ENCODE data around the gene KATNIP. TPM values are rescaled to one million over a fixed set of nuclear protein-coding genes. Genes with fewer than 3 reads are reported as not detected.

The KATNIP gene
- total and polyA plus RNA-seq, 2 of the 13 experiments (the other 11 are each of a cell fraction or from before 2014, with no cell fraction given): 9.7 to 12.0 TPM

DNA sequence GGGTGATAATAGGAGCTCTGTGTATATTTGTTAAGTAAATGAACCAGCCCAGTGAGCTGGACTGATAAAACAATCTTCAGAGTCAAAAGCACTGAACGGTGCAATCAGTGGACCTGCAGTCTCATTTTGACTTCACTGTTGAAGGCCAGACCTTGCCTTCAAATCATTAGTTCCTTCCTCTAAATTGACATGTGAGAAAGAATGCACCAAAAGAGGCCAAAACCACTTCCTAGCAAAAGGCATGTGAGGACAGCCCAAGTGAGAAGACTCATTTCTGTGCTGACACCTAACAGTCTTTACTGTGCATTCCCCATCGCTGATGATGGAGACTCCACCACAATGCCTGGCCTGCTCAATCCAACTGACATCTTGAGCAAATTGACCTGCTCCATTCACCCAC lies 10.8 kb upstream of the KATNIP start:
- no peaks in the 10 kb centered on the region for H4K20me1 ChIP-seq (ENCODE audit: insufficient read depth, low read length)
- ChIA-PET CTCF (ENCODE audit: low intra/inter-chr PET ratio, low total read pairs) (no interaction called here), POLR2A (no interaction called here)
- H3K9me3 ChIP-seq (ENCODE audit: low read length): no peaks in the 10 kb centered on the region
- no peaks in the 10 kb centered on the region for H3K27me3 ChIP-seq (ENCODE audit: control insufficient read depth in 1 of 2, insufficient read depth in 2 of 2, low read length in 2 of 2)
- ATAC-seq (no peak), DNase-seq (ENCODE audit: low spot score) (no peak), FAIRE-seq (no peak)
- BruUV-seq (replicated peaks): no TSS peak
- in situ Hi-C loops (cut with HindIII; ENCODE audit: extremely low pct_ligation_motif_present, low pct_unique_long_range_greater_than_20kb): no loop called here
- WGBS (ENCODE audit: low lambda C conversion rate): 96% methylated on average over 2 of the region's 2 CpGs
- H2AFZ ChIP-seq (ENCODE audit: low read length): no peak overlapping the region
- H3K9ac ChIP-seq (ENCODE audit: insufficient read depth, low read depth, low read length): no peak overlapping the region
- H3K4me3 ChIP-seq (replicated peaks in 1 of 3; ENCODE audit: insufficient read depth in 1 of 3, low read depth in 2 of 3, low read length in 3 of 3): no peak overlapping the region
- H3K36me3 ChIP-seq (replicated peaks in 1 of 2; ENCODE audit: control insufficient read depth in 1 of 2, insufficient read depth in 2 of 2, low read length in 2 of 2): peaks cover 53 to 88% of the 10 kb centered on the region in 2 experiments
- no peak overlapping the region for H3K27ac ChIP-seq (ENCODE audit: extremely low read length, insufficient read depth, low read length)
- no peaks in the 10 kb centered on the region for H3K79me2 ChIP-seq (ENCODE audit: insufficient read depth, low read length)
- H3K4me1 ChIP-seq (ENCODE audit: insufficient read depth, low read length): no peaks in the 10 kb centered on the region
- intact Hi-C loops (cut with micrococcal nuclease; ENCODE audit: unreplicated experiment): no loop called here
- no peak overlapping the region for H3K4me2 ChIP-seq (ENCODE audit: low read depth, low read length)
- TF ChIP-seq ZNF790 (CRISPR knock-in tag; IDR thresholded peaks at IDR 0.05; ENCODE audit: borderline replicate concordance) (no peak), ZBTB7B (CRISPR knock-in tag; IDR thresholded peaks at IDR 0.05) (no peak), ZNF614 (CRISPR knock-in tag; IDR thresholded peaks at IDR 0.05; ENCODE audit: borderline replicate concordance) (no peak), ZNF567 (CRISPR knock-in tag; IDR thresholded peaks at IDR 0.05; ENCODE audit: borderline replicate concordance) (no peak), DNMT3B (CRISPR knock-in tag; conservative IDR thresholded peaks at IDR 0.05) (no peak), HMG20A (CRISPR knock-in tag; IDR thresholded peaks at IDR 0.05; ENCODE audit: borderline replicate concordance) (no peak), U2AF1 (optimal IDR thresholded peaks at IDR 0.05; ENCODE audit: low read depth, low read length) (no peak), KDM5A (IDR thresholded peaks at IDR 0.05; ENCODE audit: borderline replicate concordance, low read length) (no peak)
- TF ChIP-seq, protein P1, sequence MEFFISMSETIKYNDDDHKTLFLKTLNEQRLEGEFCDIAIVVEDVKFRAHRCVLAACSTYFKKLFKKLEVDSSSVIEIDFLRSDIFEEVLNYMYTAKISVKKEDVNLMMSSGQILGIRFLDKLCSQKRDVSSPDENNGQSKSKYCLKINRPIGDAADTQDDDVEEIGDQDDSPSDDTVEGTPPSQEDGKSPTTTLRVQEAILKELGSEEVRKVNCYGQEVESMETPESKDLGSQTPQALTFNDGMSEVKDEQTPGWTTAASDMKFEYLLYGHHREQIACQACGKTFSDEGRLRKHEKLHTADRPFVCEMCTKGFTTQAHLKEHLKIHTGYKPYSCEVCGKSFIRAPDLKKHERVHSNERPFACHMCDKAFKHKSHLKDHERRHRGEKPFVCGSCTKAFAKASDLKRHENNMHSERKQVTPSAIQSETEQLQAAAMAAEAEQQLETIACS (CRISPR knock-in tag; IDR thresholded peaks at IDR 0.05): no peak
- TF ChIP-seq, protein P2, sequence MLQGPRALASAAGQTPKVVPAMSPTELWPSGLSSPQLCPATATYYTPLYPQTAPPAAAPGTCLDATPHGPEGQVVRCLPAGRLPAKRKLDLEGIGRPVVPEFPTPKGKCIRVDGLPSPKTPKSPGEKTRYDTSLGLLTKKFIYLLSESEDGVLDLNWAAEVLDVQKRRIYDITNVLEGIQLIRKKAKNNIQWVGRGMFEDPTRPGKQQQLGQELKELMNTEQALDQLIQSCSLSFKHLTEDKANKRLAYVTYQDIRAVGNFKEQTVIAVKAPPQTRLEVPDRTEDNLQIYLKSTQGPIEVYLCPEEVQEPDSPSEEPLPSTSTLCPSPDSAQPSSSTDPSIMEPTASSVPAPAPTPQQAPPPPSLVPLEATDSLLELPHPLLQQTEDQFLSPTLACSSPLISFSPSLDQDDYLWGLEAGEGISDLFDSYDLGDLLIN (CRISPR knock-in tag; IDR thresholded peaks at IDR 0.05; ENCODE audit: borderline replicate concordance): no peak
- TF ChIP-seq, protein P3, sequence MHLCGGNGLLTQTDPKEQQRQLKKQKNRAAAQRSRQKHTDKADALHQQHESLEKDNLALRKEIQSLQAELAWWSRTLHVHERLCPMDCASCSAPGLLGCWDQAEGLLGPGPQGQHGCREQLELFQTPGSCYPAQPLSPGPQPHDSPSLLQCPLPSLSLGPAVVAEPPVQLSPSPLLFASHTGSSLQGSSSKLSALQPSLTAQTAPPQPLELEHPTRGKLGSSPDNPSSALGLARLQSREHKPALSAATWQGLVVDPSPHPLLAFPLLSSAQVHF (CRISPR knock-in tag; IDR thresholded peaks at IDR 0.05): no peak
- TF ChIP-seq, protein P4, sequence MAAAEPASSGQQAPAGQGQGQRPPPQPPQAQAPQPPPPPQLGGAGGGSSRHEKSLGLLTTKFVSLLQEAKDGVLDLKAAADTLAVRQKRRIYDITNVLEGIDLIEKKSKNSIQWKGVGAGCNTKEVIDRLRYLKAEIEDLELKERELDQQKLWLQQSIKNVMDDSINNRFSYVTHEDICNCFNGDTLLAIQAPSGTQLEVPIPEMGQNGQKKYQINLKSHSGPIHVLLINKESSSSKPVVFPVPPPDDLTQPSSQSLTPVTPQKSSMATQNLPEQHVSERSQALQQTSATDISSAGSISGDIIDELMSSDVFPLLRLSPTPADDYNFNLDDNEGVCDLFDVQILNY (CRISPR knock-in tag; conservative IDR thresholded peaks at IDR 0.05): no peak
- TF ChIP-seq, protein P5, sequence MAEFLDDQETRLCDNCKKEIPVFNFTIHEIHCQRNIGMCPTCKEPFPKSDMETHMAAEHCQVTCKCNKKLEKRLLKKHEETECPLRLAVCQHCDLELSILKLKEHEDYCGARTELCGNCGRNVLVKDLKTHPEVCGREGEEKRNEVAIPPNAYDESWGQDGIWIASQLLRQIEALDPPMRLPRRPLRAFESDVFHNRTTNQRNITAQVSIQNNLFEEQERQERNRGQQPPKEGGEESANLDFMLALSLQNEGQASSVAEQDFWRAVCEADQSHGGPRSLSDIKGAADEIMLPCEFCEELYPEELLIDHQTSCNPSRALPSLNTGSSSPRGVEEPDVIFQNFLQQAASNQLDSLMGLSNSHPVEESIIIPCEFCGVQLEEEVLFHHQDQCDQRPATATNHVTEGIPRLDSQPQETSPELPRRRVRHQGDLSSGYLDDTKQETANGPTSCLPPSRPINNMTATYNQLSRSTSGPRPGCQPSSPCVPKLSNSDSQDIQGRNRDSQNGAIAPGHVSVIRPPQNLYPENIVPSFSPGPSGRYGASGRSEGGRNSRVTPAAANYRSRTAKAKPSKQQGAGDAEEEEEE (CRISPR knock-in tag; IDR thresholded peaks at IDR 0.05; ENCODE audit: borderline replicate concordance): no peak
- TF ChIP-seq, protein P6, sequence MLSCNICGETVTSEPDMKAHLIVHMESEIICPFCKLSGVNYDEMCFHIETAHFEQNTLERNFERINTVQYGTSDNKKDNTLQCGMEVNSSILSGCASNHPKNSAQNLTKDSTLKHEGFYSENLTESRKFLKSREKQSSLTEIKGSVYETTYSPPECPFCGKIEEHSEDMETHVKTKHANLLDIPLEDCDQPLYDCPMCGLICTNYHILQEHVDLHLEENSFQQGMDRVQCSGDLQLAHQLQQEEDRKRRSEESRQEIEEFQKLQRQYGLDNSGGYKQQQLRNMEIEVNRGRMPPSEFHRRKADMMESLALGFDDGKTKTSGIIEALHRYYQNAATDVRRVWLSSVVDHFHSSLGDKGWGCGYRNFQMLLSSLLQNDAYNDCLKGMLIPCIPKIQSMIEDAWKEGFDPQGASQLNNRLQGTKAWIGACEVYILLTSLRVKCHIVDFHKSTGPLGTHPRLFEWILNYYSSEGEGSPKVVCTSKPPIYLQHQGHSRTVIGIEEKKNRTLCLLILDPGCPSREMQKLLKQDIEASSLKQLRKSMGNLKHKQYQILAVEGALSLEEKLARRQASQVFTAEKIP (CRISPR knock-in tag; IDR thresholded peaks at IDR 0.05; ENCODE audit: borderline replicate concordance): no peak
- TF ChIP-seq, protein P7, sequence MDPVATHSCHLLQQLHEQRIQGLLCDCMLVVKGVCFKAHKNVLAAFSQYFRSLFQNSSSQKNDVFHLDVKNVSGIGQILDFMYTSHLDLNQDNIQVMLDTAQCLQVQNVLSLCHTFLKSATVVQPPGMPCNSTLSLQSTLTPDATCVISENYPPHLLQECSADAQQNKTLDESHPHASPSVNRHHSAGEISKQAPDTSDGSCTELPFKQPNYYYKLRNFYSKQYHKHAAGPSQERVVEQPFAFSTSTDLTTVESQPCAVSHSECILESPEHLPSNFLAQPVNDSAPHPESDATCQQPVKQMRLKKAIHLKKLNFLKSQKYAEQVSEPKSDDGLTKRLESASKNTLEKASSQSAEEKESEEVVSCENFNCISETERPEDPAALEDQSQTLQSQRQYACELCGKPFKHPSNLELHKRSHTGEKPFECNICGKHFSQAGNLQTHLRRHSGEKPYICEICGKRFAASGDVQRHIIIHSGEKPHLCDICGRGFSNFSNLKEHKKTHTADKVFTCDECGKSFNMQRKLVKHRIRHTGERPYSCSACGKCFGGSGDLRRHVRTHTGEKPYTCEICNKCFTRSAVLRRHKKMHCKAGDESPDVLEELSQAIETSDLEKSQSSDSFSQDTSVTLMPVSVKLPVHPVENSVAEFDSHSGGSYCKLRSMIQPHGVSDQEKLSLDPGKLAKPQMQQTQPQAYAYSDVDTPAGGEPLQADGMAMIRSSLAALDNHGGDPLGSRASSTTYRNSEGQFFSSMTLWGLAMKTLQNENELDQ (CRISPR knock-in tag; IDR thresholded peaks at IDR 0.05; ENCODE audit: borderline replicate concordance): no peak

All from HepG2 (cell line).